Body of pancreas (tissue), 4 donors: Measurements from ENCODE around the gene CNR1.

Experiments
- POLR2A ChIP-seq, 3 donors: fragments of 450-650 bp; IDR thresholded peaks; one replicate each; pipeline ENCODE4 v1.6.1; 2016; ENCODE audit warnings: antibody characterized with exemption in 3 of 3, mild to moderate bottlenecking in 2 of 3
- TF ChIP-seq, protein P1 (sequence below), 7 experiments: fragments of 450-650 bp in 4 of 7; fragments of 200-600 bp in 3 of 7; sonication (generic) in 3 of 7; IDR thresholded peaks; one replicate each; pipeline ENCODE4 v1.5.1; 2016 to 2019; ENCODE audit warnings: antibody characterized with exemption in 7 of 7

DNA sequence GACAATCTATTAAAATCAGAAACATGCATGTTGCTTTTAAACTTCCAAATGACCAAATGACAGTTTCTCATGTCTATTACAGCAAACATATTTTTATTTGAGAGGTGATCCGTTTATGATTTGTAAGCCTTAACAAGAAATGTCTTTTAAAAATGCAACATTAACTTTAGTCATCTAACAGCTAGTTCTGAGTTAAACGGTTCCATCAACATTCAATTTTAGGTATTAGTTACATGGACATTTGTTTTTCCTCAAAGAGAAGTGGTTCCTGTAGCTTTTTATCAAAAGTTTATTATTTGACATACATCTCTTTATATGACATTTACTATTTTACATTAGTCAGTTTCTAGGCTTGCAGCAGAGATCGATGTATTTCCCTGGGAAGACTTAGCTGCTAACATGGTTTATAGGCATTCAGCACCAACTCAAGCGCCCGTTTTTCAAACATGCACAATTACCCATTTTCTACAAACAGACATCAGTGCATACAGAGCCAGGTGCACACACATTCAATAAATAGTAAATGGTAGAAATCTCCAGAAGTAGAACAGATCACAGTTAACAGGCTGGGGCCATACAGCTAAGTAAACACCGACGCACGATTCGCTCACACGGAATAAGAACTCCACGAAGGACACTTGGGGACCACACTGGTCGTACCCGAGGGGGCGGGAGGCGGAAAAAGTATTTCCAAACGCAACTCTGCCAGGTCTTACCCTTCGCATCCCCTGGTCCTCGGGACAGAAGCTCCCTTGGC lies 882 bp downstream of the CNR1 start:
- TF ChIP-seq, protein P1, sequence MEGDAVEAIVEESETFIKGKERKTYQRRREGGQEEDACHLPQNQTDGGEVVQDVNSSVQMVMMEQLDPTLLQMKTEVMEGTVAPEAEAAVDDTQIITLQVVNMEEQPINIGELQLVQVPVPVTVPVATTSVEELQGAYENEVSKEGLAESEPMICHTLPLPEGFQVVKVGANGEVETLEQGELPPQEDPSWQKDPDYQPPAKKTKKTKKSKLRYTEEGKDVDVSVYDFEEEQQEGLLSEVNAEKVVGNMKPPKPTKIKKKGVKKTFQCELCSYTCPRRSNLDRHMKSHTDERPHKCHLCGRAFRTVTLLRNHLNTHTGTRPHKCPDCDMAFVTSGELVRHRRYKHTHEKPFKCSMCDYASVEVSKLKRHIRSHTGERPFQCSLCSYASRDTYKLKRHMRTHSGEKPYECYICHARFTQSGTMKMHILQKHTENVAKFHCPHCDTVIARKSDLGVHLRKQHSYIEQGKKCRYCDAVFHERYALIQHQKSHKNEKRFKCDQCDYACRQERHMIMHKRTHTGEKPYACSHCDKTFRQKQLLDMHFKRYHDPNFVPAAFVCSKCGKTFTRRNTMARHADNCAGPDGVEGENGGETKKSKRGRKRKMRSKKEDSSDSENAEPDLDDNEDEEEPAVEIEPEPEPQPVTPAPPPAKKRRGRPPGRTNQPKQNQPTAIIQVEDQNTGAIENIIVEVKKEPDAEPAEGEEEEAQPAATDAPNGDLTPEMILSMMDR (IDR thresholded peaks at IDR 0.05) = no peak
- TF ChIP-seq POLR2A (IDR thresholded peaks at IDR 0.05) = no peak
